OCI-LY3 (cell line): ENCODE results near the gene TRAPPC2L.

Source experiments
- H2AFZ ChIP-seq: fragments of 200-600, 300-600 bp; shearing (Covaris generic); 2 replicates; pipeline ENCODE4 v1.6.0; 2014; ENCODE audit warnings: antibody characterized with exemption, low read depth, low read length
- H3K27ac ChIP-seq: fragments of 200-600, 300-600 bp; sonication (generic); 2 replicates; pipeline ENCODE4 v1.5.1; 2014; ENCODE audit warnings: mild to moderate bottlenecking, low read length, moderate library complexity, mixed read lengths
- H3K27me3 ChIP-seq: fragments of 200-600, 300-600 bp; sonication (generic); 2 replicates; pipeline ENCODE4 v1.6.1; 2014; ENCODE audit warnings: low read depth, low read length, mixed read lengths
- H3K36me3 ChIP-seq: fragments of 200-600, 300-600 bp; sonication (generic); replicated peaks from 2 replicates; pipeline ENCODE3; 2014; ENCODE audit warnings: low read depth, low read length, mixed read lengths
- H3K4me1 ChIP-seq: fragments of 300-600, 200-600 bp; sonication (generic); 2 replicates; pipeline ENCODE4 v1.6.1; 2014; ENCODE audit warnings: low read length, mixed read lengths
- H3K4me2 ChIP-seq: fragments of 200-600, 300-600 bp; sonication (generic); 2 replicates; pipeline ENCODE4 v1.6.1; 2014; ENCODE audit warnings: low read length, mixed read lengths
- H3K4me3 ChIP-seq: fragments of 300-600, 200-600 bp; sonication (generic); 2 replicates; pipeline ENCODE4 v1.5.1; 2014; ENCODE audit warnings: antibody characterized with exemption, mild to moderate bottlenecking, low read length, moderate library complexity
- H3K79me2 ChIP-seq: fragments of 300-600, 200-600 bp; shearing (Covaris generic); 2 replicates; pipeline ENCODE4 v1.6.1; 2014; ENCODE audit warnings: mild to moderate bottlenecking, low read length, mixed read lengths
- H3K9ac ChIP-seq: fragments of 300-600, 200-600 bp; shearing (Covaris generic); 2 replicates; pipeline ENCODE4 v1.6.0; 2014; ENCODE audit warnings: mild to moderate bottlenecking, low read length, moderate library complexity
- H3K9me3 ChIP-seq: fragments of 200-600, 300-600 bp; shearing (Covaris generic); 2 replicates; pipeline ENCODE4 v1.6.1; 2014; ENCODE audit warnings: low read length, mixed read lengths; ENCODE audit not compliant: insufficient read depth
- H4K20me1 ChIP-seq: fragments of 200-600, 300-600 bp; sonication (generic); 2 replicates; pipeline ENCODE4 v1.6.1; 2016; ENCODE audit warnings: low read length, mixed read lengths; ENCODE audit not compliant: insufficient read depth
- CTCF ChIP-seq: fragments of 200-600, 300-600 bp; sonication (generic); IDR thresholded peaks from 2 replicates; pipeline ENCODE4 v1.5.1; 2014; ENCODE audit warnings: antibody characterized with exemption, low read length, low read depth
- EZH2phosphoT487 ChIP-seq: fragments of 200-600 bp; shearing (Covaris generic); IDR thresholded peaks from 2 replicates; pipeline ENCODE4 v1.6.1; 2018; ENCODE audit warnings: antibody characterized with exemption, mixed run types, low read depth

The TRAPPC2L gene

DNA sequence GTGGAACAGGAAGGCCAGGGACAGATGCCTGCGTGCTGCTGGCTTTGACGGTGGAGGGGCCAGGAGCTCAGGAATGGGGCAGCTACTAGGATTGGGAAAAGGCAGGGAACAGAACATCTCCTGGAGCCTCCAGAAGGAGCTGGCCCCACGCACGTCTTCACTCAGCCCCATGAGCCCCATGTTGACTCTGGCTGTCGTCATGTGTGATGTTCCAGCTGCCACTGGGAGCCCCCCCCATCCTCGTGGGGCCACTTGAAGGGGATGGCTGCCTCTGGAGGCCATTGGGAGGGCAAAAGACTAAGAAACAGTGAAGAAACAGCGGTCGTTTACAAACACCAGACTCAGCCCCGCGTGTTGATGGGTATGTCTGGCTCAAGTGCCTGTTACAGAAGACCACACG is 26.7 kb upstream of the TRAPPC2L start:
- Histone ChIP-seq H2AFZ (no peak overlapping the region), H3K4me3 (no peak overlapping the region), H4K20me1 (no peaks in the 10 kb centered on the region; the same call in 1 of the 2 replicates), H3K36me3 (no peaks in the 10 kb centered on the region), H3K4me2 (no peak overlapping the region), H3K4me1 (peaks cover 5% of the 10 kb centered on the region; the same call in 1 of the 2 replicates), H3K9me3 (no peaks in the 10 kb centered on the region), H3K27ac (no peak overlapping the region), H3K27me3 (no peaks in the 10 kb centered on the region), H3K9ac (no peak overlapping the region), H3K79me2 (no peaks in the 10 kb centered on the region)
- TF ChIP-seq CTCF (no peak), EZH2phosphoT487 (no peak)

GRCh38 chr16:88830783-88831182 is 26.1 kb upstream of the TRAPPC2L start:
- Histone ChIP-seq H4K20me1 (no peaks in the 10 kb centered on the region; the same call in 1 of the 2 replicates), H3K79me2 (no peaks in the 10 kb centered on the region), H3K9ac (no peak overlapping the region), H3K27me3 (no peaks in the 10 kb centered on the region), H3K36me3 (no peaks in the 10 kb centered on the region), H3K9me3 (no peaks in the 10 kb centered on the region), H3K27ac (no peak overlapping the region), H3K4me3 (no peak overlapping the region), H3K4me2 (no peak overlapping the region), H3K4me1 (peaks cover 5% of the 10 kb centered on the region; the same call in 1 of the 2 replicates), H2AFZ (no peak overlapping the region)
- TF ChIP-seq CTCF (no peak), EZH2phosphoT487 (no peak)

- H3K4me2 ChIP-seq = no peak overlapping the region
- no peak overlapping the region for H3K4me3 ChIP-seq
- no peak overlapping the region for H3K27ac ChIP-seq
- H2AFZ ChIP-seq = no peak overlapping the region
- no peaks in the 10 kb centered on the region for H3K79me2 ChIP-seq
- H3K4me1 ChIP-seq = peaks cover 5% of the 10 kb centered on the region; the same call in 1 of the 2 replicates
- H3K36me3 ChIP-seq = no peaks in the 10 kb centered on the region
- TF ChIP-seq EZH2phosphoT487 (no peak), CTCF (no peak)
- H4K20me1 ChIP-seq = no peaks in the 10 kb centered on the region; the same call in 1 of the 2 replicates
- H3K27me3 ChIP-seq = no peaks in the 10 kb centered on the region
- H3K9ac ChIP-seq = no peak overlapping the region
- H3K9me3 ChIP-seq = no peaks in the 10 kb centered on the region
Measured at GRCh38 chr16:88831838-88832237, 25.1 kb upstream of the TRAPPC2L start.

- Histone ChIP-seq H2AFZ (no peak overlapping the region), H3K4me3 (no peak overlapping the region), H3K4me1 (peaks cover 5% of the 10 kb centered on the region; the same call in 1 of the 2 replicates), H3K9me3 (no peaks in the 10 kb centered on the region), H3K27ac (no peak overlapping the region), H3K79me2 (no peaks in the 10 kb centered on the region), H3K36me3 (no peaks in the 10 kb centered on the region), H3K27me3 (no peaks in the 10 kb centered on the region), H3K9ac (no peak overlapping the region), H4K20me1 (no peaks in the 10 kb centered on the region; the same call in 1 of the 2 replicates), H3K4me2 (no peak overlapping the region)
- no peak for TF ChIP-seq EZH2phosphoT487
Measured at GRCh38 chr16:88833086-88833485, 23.8 kb upstream of the TRAPPC2L start.
